ENCODE measurements around the gene ARMC9. TPM values are rescaled to one million over a fixed set of nuclear protein-coding genes. Genes with fewer than 3 reads are reported as not detected.

Gene ARMC9
- total RNA-seq, 4 donors from 2014 or later, result 2.2 to 6.9 (median 5.3) TPM

DNA sequence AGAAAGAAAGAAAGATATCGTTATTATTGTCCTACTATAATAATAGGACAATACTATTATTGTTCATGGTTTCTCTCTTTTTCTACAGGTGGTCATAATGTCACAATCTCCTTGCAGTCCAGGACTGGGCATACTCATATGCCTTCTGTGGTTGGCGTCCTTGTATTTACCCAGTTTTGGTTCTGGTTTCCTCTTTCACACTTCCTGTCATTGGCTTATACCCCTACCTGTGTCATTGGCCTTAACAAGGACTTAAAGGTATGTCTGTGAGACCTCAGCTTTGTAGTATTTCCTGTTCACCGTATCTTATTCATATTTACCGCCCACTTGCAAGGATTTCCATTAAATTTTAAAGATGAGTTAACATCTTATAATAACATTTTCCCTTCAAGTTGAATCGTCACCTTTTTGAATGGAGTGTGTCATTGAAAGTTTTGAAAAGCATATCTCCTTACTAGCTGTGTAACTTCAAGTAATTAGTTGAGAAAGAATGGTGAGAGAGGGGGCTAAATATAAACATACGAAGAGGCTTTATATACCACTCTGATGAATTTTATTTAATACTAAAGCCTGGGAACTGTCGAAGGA, 37.1 kb upstream of the ARMC9 start:
- WGBS, 2 donors, result 82 to 85% methylated on average over 7 of the region's 7 CpGs
- H3K4me3 ChIP-seq (ENCODE audit: low read depth, poor library complexity, severe bottlenecking), result no peak overlapping the region
- no peak for TF ChIP-seq POLR2A (IDR thresholded peaks at IDR 0.05)
- TF ChIP-seq, protein P1, sequence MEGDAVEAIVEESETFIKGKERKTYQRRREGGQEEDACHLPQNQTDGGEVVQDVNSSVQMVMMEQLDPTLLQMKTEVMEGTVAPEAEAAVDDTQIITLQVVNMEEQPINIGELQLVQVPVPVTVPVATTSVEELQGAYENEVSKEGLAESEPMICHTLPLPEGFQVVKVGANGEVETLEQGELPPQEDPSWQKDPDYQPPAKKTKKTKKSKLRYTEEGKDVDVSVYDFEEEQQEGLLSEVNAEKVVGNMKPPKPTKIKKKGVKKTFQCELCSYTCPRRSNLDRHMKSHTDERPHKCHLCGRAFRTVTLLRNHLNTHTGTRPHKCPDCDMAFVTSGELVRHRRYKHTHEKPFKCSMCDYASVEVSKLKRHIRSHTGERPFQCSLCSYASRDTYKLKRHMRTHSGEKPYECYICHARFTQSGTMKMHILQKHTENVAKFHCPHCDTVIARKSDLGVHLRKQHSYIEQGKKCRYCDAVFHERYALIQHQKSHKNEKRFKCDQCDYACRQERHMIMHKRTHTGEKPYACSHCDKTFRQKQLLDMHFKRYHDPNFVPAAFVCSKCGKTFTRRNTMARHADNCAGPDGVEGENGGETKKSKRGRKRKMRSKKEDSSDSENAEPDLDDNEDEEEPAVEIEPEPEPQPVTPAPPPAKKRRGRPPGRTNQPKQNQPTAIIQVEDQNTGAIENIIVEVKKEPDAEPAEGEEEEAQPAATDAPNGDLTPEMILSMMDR (IDR thresholded peaks at IDR 0.05), result no peak
- DNase-seq (ENCODE audit: low spot score in 2 of 2), result no peak
- intact Hi-C loops (cut with DNase I; ENCODE audit: low total_unique reads), result no loop called here

DNA sequence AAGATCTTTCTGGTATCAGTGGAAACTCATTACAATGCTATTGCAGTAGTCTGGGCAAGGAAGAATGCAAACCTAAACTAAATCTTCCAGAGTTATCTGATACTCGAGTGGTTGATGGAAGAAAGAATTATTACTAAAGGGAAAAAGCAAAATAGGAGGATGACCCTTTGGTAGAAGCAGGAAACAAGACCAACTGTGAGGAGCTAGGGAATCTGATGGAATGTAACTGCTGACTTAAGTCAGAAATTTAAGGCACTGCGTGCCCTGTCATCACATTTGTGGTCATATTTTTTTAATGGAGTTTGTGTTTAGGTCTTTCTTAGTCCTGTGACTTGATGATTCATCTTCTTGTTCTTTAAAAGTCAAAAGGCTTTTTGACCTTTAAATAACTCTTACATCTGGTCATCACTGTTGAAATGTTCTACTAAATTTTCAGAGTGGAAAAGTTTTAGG, 36.5 kb upstream of the ARMC9 start:
- intact Hi-C loops (cut with DNase I; ENCODE audit: low total_unique reads), result no loop called here
- H3K4me3 ChIP-seq (ENCODE audit: low read depth, poor library complexity, severe bottlenecking), result no peak overlapping the region
- no peak for TF ChIP-seq POLR2A (IDR thresholded peaks at IDR 0.05)
- TF ChIP-seq, protein P1 (IDR thresholded peaks at IDR 0.05), result no peak
- no peak for DNase-seq (ENCODE audit: low spot score in 2 of 2)
- WGBS, 2 donors, result 53 to 55% methylated on average over 2 of the region's 2 CpGs

DNA sequence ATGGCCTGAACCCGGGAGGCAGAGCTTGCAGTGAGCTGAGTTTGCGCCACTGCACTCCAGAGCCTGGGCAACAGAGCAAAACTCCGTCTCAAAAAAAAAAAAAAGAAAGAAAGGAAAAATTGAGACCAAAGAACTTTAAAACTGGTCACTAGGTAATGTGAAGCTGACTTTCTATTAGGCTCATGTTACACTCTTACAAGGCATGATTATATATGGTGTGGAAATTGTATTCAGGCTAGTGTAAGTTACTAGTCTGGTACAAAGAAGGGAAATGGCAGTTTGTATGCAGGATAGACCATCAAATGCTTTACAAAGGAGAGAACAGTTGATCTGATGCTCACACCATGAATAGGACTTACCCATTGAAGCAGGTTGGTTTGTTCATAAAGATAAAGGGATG, 35.4 kb upstream of the ARMC9 start:
- no peak for DNase-seq (ENCODE audit: low spot score in 2 of 2)
- no peak overlapping the region for H3K4me3 ChIP-seq (ENCODE audit: low read depth, poor library complexity, severe bottlenecking)
- TF ChIP-seq, protein P1 (IDR thresholded peaks at IDR 0.05), result no peak
- TF ChIP-seq POLR2A (IDR thresholded peaks at IDR 0.05), result no peak
- 84 to 94% methylated on average over 3 of the region's 3 CpGs for WGBS, 2 donors
- intact Hi-C loops (cut with DNase I; ENCODE audit: low total_unique reads), result no loop called here

DNA sequence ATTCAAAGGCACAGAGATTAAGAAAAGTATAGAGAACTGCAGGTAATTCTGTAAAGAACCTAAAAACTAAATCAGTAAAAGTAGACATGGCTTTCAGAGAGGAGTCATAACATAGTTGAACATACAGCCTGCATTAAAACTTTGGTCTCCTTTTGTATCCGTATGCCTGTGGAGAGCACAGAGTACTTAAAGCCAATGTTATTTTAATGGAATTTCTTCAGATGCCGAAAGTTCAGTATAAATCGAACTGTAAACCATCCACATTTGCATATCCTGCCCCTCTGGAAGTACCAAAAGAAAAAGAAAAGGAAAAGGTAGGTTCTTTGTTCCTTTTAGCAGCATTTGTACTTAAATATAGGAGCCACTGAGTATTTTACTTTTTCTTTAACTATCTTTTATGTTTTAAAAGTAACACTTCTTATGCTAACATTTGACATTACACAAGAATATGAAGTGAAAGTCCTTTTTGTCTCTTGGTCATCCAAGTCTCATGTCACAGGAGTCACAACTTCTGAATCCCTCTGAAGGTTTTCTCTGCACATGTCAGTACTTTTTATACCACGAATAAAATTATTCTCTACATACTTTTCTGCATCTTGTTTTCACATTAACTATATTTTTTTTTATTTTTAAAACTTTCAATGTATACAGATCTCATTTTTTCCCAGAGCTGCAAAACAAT, 34.9 kb upstream of the ARMC9 start:
- WGBS, 2 donors, result 89 to 95% methylated on average over 4 of the region's 4 CpGs
- TF ChIP-seq, protein P1 (IDR thresholded peaks at IDR 0.05), result no peak
- TF ChIP-seq POLR2A (IDR thresholded peaks at IDR 0.05), result no peak
- intact Hi-C loops (cut with DNase I; ENCODE audit: low total_unique reads), result no loop called here
- H3K4me3 ChIP-seq (ENCODE audit: low read depth, poor library complexity, severe bottlenecking), result no peak overlapping the region
- no peak for DNase-seq (ENCODE audit: low spot score in 2 of 2)

DNA sequence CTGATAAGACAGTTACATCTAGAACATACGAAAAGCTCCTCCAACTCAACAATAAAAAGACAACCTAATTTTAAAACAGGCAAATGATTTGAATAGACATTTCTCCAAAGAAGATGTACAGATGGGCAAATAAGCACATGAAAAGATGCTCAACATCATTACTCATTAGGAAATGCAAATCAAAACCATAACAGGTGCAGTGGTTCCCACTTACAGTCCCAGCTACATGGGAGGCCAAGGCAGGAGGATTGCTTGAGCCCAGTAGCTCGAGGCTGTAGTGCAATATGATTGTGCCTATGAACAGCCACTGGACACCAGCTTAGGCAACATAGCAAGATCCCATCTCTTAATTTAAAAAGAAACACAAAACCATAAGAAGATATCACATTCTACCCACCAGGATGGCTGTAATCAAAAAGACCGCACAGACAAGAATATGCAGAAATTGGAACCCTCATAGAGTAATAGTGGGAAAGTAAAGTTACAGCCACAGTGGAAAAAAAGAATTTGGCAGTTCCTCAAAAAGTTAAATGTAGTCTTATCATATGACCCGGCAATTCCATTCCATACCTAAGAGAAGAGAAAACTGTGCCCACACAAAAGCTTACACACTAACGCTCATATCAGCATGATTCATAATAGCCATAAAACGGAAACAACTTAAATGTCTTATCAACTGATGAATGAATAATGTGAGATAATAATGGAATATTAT, 30.5 kb upstream of the ARMC9 start:
- DNase-seq (ENCODE audit: low spot score in 2 of 2), result no peak
- intact Hi-C loops (cut with DNase I; ENCODE audit: low total_unique reads), result no loop called here
- WGBS, 2 donors, result 85 to 89% methylated on average over 6 of the region's 6 CpGs
- TF ChIP-seq POLR2A (IDR thresholded peaks at IDR 0.05), result no peak
- TF ChIP-seq, protein P1 (IDR thresholded peaks at IDR 0.05), result no peak
- no peak overlapping the region for H3K4me3 ChIP-seq (ENCODE audit: low read depth, poor library complexity, severe bottlenecking)

Measured in lower leg skin (tissue), 4 donors.